ENCODE results near the gene TRIM63. TPM values are rescaled to one million over a fixed set of nuclear protein-coding genes. Genes with fewer than 3 reads are reported as not detected.

The TRIM63 gene
- polyA plus RNA-seq, 3 donors, result 0.86 to 1.5 (median 1.1) TPM

DNA sequence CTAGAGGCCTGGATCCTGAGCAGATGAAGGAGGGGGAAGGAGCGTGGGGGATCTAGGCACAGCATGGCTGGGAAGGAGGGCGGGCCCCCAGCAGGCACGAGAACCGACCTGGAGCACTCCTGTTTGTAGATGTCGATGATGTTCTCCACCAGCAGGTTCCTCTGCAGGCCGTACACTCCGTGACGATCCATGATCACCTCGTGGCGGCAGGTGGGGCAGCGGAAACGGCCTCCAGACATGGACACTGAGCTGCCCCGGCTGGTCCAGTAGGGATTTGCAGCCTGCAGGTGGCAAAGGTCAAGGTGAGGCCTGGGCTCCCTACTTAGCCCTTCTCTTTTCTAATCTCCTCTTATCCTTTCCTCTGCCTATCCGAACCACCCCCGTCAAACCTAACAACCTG lies 1.3 kb downstream of the TRIM63 start:
- no peak for DNase-seq (ENCODE audit: extremely low read depth in 1 of 11, low read depth in 9 of 11, low spot score in 4 of 11)

DNA sequence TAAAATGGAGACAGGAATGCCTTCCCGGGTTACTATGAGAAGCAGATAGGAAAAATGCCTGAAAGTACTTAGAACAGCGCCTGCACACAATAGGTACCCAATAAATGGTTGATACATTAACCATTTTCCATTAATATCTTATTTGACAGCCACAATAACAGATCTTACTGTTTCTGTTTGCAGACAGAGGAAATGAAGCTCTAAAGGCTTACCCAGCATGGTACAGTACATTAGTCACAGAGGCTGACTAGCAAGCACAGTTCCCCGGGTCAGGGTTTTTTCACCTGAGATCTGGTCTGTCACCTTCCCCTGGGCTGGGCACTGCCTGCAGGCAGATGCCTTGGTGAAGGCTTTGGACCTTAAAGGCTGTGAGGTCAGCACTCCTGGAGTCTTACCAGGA lies 2.9 kb downstream of the TRIM63 start:
- DNase-seq (ENCODE audit: extremely low read depth in 1 of 11, low read depth in 9 of 11, low spot score in 4 of 11), result no peak

DNA sequence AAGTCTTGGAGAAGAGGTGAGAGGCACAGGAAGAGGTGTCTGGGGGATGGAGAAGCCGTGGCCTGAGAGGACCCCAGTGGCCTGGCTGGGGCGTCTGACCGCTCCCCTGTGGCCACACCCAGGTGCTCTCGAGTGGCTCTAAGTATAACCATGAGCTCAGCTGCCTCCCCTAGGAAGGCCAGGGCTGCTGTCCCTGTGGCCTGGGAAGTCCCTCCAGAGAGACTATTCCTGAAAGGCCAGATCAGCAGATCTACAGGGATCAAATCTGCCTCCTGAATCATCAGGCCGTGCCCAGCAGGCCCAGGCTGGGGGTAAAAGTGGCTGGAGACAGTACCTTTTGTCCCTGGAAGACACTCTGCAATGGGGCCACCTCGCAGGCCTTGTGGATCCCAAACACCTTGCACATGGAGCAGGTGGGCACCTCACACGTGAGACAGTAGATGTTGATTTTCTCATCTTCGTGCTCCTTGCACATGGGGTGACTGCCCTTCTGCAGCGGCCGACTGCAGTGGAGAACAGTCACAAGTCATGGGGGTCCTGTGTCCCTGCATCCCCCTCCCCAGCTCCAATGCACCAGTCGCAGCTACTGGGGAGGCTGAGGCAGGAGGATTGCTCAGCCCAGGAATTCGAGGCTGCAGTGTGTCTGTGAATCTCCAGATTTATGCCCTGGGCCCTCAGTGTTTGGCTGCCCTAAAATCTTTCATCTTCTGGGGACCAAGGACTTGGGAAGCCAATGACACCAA lies 6.4 kb downstream of the TRIM63 start:
- DNase-seq (ENCODE audit: extremely low read depth in 1 of 11, low read depth in 9 of 11, low spot score in 4 of 11), result no peak

DNA sequence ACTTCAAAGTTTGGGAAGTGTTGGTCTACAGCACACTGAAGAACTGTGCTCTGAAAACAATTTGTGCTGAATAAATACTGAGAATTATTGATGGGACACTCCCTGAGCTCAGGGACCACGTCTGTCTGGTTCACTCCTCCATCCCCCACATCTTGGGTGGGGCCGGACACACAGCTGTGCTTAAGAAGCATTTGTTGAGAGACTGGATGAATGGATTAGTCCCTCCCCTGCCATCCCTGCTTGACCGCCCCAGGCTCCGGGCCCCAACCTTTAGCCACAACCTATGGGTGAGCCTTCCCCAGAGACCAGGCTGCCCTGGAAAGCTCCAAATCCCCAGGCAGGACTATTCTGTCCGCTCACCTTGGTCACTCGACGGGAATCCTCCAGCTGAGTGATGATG lies 7.5 kb downstream of the TRIM63 start:
- DNase-seq (ENCODE audit: extremely low read depth in 1 of 11, low read depth in 9 of 11, low spot score in 4 of 11), result no peak

DNA sequence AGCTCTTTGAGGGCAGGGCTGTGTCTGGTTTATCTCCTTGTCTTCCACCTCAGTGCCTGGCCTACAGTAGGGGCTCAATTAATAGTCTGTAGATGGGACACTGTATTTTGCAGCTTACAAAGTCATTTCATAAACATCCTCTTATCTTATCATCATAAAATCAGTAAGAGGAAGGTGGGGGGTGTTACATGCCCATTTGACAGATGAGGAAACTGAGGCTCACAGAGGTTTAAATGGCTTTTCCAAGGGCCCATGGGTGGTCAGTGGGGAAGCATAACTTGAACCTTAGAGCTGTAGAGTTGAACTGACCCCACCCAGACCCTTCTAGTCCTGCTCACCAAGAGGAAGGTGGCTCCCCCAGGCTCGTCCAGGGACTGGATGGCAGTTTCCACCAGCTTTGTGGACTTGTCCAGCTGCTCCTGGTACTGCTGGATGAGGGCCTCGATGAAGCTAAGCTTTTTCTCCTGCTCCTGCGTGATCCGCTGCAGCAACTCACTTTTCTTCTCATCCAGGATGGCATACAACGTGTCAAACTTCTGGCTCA lies 9.3 kb downstream of the TRIM63 start:
- no peak for DNase-seq (ENCODE audit: extremely low read depth in 1 of 11, low read depth in 9 of 11, low spot score in 4 of 11)

DNA sequence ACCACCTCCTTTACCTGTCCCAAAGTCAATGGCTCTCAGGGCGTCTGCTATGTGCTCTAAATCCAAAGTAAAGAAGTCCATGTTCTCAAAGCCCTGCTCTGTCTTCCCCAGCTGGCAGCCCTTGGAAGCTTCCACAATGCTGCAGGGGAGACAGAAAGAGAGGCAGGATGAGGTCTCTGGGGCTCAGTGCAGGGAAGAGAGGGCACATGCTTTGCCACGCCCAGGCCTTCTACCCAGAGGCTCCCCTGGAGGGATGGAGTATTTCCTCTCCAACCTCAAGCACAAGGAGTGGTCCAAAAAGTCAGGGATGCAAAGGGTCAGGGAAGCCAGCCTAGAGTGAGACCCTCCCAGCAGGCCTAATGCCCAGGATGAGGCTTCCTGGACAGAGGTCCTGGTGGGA lies 10.2 kb downstream of the TRIM63 start:
- DNase-seq (ENCODE audit: extremely low read depth in 1 of 11, low read depth in 9 of 11, low spot score in 4 of 11), result no peak

DNA sequence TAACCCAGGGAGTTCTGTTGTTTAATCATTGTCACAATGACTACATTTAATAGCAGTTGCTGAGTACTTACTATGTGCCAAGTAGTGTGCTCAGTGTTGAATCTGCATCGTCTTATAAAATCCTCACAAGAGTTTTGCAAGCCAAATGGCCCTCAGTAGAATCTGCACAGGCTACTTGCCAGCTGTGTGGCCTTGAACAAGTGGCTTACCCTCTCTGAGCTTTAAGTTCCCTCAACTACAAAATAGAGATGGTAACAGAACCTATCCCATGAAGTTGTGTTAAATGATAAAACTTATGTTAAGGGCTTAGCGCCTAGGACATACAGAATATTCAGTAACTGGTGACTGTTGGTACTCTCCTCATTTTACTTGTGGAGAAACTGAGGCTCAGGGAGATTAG lies 12.4 kb downstream of the TRIM63 start:
- no peak for DNase-seq (ENCODE audit: extremely low read depth in 1 of 11, low read depth in 9 of 11, low spot score in 4 of 11)

DNA sequence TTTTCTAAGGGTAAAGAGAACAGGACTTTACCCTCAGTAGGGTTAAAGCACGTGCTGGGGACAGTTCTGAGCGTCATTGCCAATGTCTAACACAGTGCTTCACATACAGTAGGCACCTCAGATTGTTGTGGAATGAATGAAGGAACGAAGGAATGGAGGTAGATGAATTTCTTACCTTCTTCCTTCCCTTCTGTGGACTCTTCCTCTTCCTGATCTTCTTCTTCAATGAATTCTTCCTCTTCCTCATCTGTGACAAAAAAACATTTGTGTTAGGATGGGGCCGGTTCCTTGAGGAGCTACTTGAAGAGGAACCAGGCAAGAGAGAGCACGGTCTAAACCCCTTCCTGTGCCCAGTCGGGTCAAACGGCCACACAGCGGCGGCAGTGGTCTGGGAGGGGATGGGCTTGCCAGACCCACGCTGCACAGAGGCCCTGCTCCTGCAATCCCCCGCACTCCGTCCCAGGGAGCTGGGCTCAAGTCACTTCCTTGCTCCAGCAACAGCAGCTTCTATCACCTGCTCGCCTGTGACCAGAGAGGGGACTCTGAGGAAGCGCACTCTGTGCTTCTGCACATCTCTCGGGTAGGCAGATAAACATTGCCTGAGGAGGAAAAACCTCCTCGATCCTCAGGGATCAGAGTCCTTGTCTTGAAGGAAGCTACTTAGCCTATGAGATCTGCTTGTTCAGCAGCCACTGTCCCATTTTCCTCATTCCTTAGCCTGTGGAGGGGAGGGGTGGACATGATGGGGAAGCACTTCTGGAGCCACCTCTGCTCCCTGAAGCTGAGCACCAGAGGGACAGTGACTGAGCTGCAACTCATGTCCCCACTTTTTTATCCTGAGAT lies 13.5 kb downstream of the TRIM63 start:
- DNase-seq (ENCODE audit: extremely low read depth in 1 of 11, low read depth in 9 of 11, low spot score in 4 of 11), result no peak

DNA sequence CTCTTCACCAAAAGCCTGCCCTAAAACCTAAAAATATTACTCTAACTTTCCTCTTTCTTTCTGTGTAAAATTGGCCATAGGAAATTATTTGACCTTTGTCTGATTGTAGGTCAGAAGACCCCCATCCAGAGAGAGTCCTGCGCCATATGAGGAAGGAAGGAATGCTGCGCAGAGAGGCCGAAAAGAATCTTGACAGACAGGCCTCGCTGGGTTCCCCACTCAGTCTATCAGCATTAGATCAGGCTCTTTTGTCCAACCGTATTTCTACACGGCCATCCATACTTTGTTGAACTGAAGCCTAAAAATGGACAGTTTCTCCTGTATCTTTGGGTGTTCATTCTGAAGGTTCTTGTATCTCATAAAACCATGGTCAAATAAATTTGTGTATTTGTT lies 17.2 kb downstream of the TRIM63 start:
- DNase-seq (ENCODE audit: extremely low read depth in 1 of 11, low read depth in 9 of 11, low spot score in 4 of 11), result no peak

DNA sequence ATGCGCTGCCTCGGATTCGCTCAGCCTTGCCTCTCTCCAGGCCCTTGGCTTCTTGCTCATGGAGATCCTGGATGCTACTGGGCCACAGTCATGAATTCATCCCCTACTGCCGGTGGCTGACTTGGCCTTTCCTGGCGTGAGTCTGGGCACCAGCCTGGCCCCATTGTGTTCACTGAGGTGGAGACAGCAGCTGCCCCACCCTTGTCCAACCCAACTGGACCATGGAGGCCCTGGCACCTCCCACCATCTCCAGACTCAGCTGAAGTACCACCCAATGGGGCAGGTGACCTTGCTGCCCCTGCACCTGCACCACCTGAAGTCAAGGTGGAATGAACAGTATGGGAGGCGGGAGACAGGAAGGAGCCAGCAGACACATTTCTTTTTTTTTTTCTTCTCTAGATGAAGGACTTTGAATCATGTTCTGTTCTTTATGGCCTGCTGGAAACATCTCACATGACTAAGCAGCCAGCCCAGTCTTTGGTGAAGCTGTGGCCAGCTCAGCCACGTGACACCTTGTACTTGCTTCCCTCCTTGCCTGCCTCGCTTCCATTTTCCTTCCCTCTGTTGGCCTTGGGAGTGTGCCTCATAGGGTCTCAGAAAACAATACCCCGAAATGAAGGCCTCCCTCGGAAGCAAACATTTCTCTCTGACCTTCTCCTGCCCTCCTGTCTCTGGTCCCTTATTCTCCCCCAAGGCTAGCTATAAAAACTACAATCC lies 17.7 kb downstream of the TRIM63 start:
- no peak for DNase-seq (ENCODE audit: extremely low read depth in 1 of 11, low read depth in 9 of 11, low spot score in 4 of 11)

DNA sequence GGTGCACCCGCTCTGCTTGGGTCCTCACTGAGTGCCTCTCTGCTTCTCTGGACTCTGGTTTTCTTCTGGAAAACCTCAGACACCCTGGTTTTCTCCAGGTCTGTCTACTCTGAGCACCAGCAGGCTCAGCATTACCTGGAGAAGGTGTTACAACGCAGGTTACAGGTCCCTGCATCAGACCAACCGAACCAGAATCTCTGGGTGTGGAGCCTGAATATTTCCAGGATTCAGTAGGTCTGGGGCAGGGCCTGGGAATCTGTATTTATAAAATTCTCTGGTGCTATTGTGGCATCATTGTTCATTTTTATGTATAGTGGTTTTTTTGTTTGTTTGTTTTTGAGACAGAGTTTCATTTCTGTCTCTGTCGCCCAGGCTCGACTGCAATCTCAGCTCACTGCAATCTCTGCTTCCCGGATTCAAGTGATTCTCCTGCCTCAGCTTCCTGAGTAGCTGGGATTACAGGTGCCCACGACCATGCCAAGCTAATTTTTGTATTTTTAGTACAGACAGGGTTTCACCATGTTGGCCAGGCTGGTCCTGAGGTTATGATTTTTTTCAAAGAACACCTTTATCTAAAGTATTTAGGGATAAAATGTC lies 20.1 kb downstream of the TRIM63 start:
- no peak for DNase-seq (ENCODE audit: extremely low read depth in 1 of 11, low read depth in 9 of 11, low spot score in 4 of 11)

DNA sequence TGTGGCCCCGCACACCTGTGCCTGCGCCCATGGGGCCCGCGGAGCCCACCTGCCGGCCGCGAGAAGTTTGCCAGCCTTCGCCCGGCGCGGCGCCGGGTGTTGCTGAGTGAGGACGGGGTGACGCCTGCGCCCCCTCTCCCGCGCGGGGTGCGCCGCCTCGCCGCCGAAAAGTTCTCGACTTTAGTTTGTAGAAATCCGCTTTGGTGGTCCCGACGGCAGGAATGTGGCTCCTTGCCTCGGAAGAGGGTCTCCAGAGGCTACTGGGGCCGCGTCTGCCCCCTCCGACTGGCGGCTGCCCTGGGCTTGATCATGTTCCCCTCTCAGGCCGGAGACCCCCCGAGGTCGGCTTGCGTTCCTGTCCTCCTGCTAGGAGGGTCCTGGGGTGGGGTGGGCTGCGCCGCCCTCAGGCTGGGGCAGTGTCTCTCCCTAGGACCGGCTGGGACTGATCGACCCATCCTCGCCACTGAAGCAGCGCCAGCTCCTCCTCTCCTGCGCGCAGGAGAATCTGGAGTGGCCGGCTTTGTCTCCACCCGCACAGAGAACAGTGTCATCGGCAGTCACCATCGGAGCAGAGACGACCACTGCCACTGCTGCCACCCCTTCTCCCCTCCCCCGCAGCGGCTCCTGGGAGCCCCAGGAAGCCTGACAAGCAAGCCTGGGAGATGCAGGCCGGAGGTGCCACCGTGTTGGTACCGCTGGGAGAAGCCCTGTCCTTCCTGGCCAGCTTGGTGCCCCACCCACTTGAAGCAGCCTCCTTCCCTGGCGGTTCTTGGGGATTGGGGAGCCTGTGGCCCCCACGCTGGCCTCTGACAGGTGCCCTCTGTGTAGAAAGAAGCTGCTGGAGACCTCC lies 21.0 kb downstream of the TRIM63 start:
- no peak for DNase-seq (ENCODE audit: extremely low read depth in 1 of 11, low read depth in 9 of 11, low spot score in 4 of 11)

DNA sequence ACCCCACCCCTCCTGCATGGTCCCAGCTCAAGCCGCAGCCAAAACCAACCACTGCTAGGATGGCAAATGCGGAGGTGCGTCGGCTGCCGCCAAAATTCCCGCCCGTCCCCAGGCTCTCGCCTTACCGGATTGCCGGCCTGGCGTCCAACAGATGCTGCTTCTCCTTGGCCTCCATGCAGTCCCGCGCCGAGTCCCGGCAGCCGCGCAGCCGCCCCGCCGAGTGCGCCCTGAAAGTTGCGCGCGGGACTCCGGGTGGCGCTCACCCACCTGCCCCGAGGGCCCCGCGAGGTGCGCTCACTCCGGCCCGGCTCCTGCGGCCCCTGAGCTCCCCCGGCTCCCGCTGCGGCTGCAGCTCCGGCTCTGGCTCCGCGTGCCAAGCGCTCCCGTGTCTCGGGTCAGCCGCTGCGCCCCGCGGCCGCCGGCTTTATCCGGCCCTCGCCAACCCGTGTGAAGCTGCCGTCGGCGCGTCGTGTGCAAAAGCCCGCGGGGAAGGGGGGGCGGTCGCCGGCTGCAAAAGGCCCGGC lies 21.6 kb downstream of the TRIM63 start, which contains the start of gene SLC30A2:
Gene SLC30A2 (minus strand): TSS at position 397 of the 524 bp plus-strand sequence. CDS start 222 bp downstream, at position 175.
- DNase-seq (ENCODE audit: extremely low read depth in 1 of 11, low read depth in 9 of 11, low spot score in 4 of 11), result no peak

DNA sequence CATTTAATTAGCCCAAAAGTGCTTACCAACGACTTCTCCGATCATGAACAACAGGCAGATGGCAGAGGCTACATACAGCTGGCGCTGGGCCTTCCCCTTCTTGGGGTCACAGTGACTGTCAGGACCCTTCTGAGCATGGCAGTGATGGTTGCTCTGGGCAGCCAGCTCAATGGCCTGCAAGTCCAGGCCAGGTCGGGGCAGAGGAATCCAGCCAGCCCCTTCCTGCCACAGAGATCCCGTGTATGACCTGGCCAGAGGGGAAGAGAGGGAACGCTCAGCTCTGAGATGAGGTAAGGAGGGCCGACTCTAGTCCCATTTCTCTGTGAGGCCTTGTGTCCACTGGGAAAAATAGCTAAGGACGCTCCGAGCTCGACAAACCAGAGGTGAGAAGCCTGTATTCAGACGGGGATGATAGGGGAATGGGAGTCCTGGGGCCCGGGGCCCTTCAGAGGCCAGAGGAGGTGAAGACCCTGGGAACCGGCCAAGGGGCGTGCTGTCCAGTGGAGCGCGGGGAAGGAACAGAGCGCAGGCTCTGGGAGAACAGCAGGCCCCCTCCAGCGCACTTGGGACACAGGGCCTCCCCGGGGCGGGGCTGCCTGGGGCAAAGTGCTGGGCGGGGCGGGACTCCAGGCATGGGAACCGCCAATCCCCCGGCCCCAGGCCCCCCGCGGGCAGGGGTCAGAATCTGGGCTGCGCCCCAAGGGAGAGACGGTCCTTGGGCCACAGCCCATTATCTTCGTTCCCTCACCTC lies 22.3 kb downstream of the TRIM63 start:
- no peak for DNase-seq (ENCODE audit: extremely low read depth in 1 of 11, low read depth in 9 of 11, low spot score in 4 of 11)

DNA sequence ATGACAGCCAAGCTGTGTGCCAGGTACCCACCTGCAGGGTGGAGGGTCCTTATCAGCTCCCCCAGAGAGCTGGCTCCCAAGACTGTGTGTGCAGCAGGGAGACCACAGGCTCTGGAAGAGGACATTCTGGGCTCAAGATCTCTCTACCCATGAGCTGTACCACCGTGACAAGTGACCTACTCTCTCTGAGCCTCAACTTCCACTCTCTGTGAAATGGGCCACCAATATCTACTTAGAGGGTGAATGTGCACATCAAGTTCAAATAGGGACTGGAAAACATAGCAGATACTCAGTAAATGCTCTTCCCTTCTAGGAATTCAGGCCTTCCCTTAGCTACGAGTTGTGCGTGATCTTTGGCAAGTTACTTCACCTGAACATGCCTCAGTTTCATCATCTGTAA lies 23.0 kb downstream of the TRIM63 start:
- no peak for DNase-seq (ENCODE audit: extremely low read depth in 1 of 11, low read depth in 9 of 11, low spot score in 4 of 11)

DNA sequence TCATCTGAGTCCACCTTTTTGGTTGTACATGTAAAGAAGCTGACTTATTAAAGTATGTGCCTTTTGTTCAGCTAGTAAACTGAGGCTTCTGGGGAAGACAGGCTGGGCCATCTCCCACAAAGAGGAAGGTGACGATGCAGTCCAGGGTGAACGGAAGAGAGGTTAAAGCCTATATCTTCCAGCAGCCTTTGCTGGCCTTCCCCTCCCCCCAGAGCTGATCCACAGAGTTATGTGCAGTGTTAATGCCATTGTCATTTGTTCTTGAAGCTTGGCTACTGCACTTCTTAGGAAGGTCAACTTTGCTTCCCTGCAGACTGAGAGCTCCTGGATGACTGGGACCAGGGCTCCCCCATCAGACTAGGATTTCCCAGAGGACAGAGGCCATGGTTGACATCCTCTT lies 23.7 kb downstream of the TRIM63 start:
- no peak for DNase-seq (ENCODE audit: extremely low read depth in 1 of 11, low read depth in 9 of 11, low spot score in 4 of 11)

DNA sequence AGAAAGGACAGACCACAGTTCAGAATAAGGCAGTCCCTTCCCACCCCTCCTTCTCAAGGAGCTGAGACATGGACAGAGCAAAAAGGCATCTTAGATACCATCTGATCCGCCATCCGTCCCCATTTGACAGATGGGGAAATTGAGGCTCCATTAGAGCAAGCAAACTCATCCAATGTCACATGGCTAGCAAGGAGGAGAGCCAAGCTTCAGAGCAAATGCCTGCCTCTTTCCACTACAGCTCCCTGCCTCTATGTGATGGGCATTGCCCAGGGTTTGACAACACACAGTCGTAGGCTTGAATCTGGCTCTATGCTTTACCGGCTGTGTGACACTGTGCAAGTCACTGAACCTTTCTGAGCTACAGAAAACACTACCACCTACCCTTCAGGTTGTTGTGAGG lies 25.5 kb downstream of the TRIM63 start:
- DNase-seq (ENCODE audit: extremely low read depth in 1 of 11, low read depth in 9 of 11, low spot score in 4 of 11), result no peak
